PFSK-1 (cell line): ENCODE results near the gene GPC6.

Source experiments
- FOXP2 ChIP-seq: optimal IDR thresholded peaks from 2 replicates; pipeline ENCODE3; 2011; ENCODE audit warnings: borderline replicate concordance, control low read depth, inconsistent platforms; ENCODE audit not compliant: insufficient read depth; ENCODE audit errors: extremely low read length, extremely low read depth
- POLR2AphosphoS5 ChIP-seq: IDR thresholded peaks from 2 replicates; pipeline ENCODE4 v1.6.1; 2012; ENCODE audit warnings: low read depth, mild to moderate bottlenecking, control low read depth, low read length, moderate library complexity
- REST ChIP-seq, 2 experiments: IDR thresholded peaks; 2 replicates each; pipeline versions ENCODE4 v1.6.1 to v1.8.0; 2011 to 2012; ENCODE audit warnings: low read depth in 2 of 2, low read length in 2 of 2, control low read depth in 1 of 2, inconsistent platforms in 1 of 2, mild to moderate bottlenecking in 1 of 2, moderate library complexity in 1 of 2; ENCODE audit not compliant: insufficient read depth in 1 of 2
- SIN3A ChIP-seq: IDR thresholded peaks from 2 replicates; pipeline ENCODE4 v1.6.1; 2012; ENCODE audit warnings: mild to moderate bottlenecking, low read length, moderate library complexity, borderline replicate concordance; ENCODE audit not compliant: insufficient read depth
- TAF1 ChIP-seq: IDR thresholded peaks from 2 replicates; pipeline ENCODE4 v1.6.1; 2012; ENCODE audit warnings: low read length, control low read depth, borderline replicate concordance; ENCODE audit not compliant: insufficient read depth

GPC6 gene

GRCh38 chr13:93316841-93317240 is 90.2 kb downstream of the GPC6 start:
- TF ChIP-seq SIN3A (no peak), REST (IDR thresholded peaks at IDR 0.05; ENCODE audit: insufficient read depth in 1 of 2, low read depth in 2 of 2, low read length in 2 of 2) (no peak), TAF1 (no peak), POLR2AphosphoS5 (no peak), FOXP2 (no peak)

GRCh38 chr13:93318534-93319254 is 92.1 kb downstream of the GPC6 start:
- peak; percentile 79 to 90 for TF ChIP-seq REST (IDR thresholded peaks at IDR 0.05; ENCODE audit: insufficient read depth in 1 of 2, low read depth in 2 of 2, low read length in 2 of 2)
- peak; percentile 30; the same call in 1 of the 2 replicates for TF ChIP-seq SIN3A
- no peak for TF ChIP-seq POLR2AphosphoS5

- no peak for TF ChIP-seq TAF1
- TF ChIP-seq SIN3A, result no peak
- TF ChIP-seq REST (IDR thresholded peaks at IDR 0.05; ENCODE audit: insufficient read depth in 1 of 2, low read depth in 2 of 2, low read length in 2 of 2), result no peak
- no peak for TF ChIP-seq FOXP2
- TF ChIP-seq POLR2AphosphoS5, result no peak
These were observed 94.3 kb downstream of the GPC6 start for GRCh38 chr13:93320942-93321341.

- TF ChIP-seq TAF1, result no peak
- no peak for TF ChIP-seq REST (IDR thresholded peaks at IDR 0.05; ENCODE audit: insufficient read depth in 1 of 2, low read depth in 2 of 2, low read length in 2 of 2)
- no peak for TF ChIP-seq FOXP2
- no peak for TF ChIP-seq SIN3A
These were observed 99.0 kb downstream of the GPC6 start for GRCh38 chr13:93325303-93326233.
